HG02588 (cell line): ENCODE data around the gene VIPR1.

ENCODE experiments used
- ATAC-seq: cut with Tn5 transposase; IDR thresholded peaks from one replicate; pipeline ENCODE4 v1.9.1; 2021; ENCODE audit warnings: mild to moderate bottlenecking, moderate library complexity; ENCODE audit not compliant: unreplicated experiment

Gene VIPR1

GRCh38 chr3:42509111-42509510, 6.7 kb downstream of the VIPR1 start:
- ATAC-seq: no peak

- ATAC-seq: no peak
These were observed 7.9 kb downstream of the VIPR1 start for GRCh38 chr3:42510325-42510724.

- ATAC-seq: no peak
These were observed 8.8 kb downstream of the VIPR1 start for GRCh38 chr3:42511201-42511600.

- no peak for ATAC-seq
These were observed 9.3 kb downstream of the VIPR1 start for GRCh38 chr3:42511736-42512135.

GRCh38 chr3:42513121-42513520, 10.7 kb downstream of the VIPR1 start:
- no peak for ATAC-seq

GRCh38 chr3:42513521-42513920, 11.1 kb downstream of the VIPR1 start:
- ATAC-seq: no peak

GRCh38 chr3:42514876-42515275, 12.4 kb downstream of the VIPR1 start:
- ATAC-seq: no peak

GRCh38 chr3:42515391-42515916, 13.0 kb downstream of the VIPR1 start:
- no peak for ATAC-seq

GRCh38 chr3:42515976-42516375, 13.5 kb downstream of the VIPR1 start:
- no peak for ATAC-seq

GRCh38 chr3:42516443-42516842, 14.0 kb downstream of the VIPR1 start:
- no peak for ATAC-seq

- ATAC-seq: no peak
These were observed 14.7 kb downstream of the VIPR1 start for GRCh38 chr3:42517117-42517516.

- no peak for ATAC-seq
These were observed 16.5 kb downstream of the VIPR1 start for GRCh38 chr3:42518800-42519567.

- no peak for ATAC-seq
These were observed 17.1 kb downstream of the VIPR1 start for GRCh38 chr3:42519568-42519962.

- no peak for ATAC-seq
These were observed 17.9 kb downstream of the VIPR1 start for GRCh38 chr3:42520336-42520735.

- ATAC-seq: no peak
These were observed 18.5 kb downstream of the VIPR1 start for GRCh38 chr3:42520906-42521305.

- no peak for ATAC-seq
These were observed 22.3 kb downstream of the VIPR1 start for GRCh38 chr3:42524751-42525150.

GRCh38 chr3:42525212-42525611, 22.8 kb downstream of the VIPR1 start:
- no peak for ATAC-seq

- no peak for ATAC-seq
These were observed 23.4 kb downstream of the VIPR1 start for GRCh38 chr3:42525736-42526345.

- no peak for ATAC-seq
These were observed 24.3 kb downstream of the VIPR1 start for GRCh38 chr3:42526616-42527367.

GRCh38 chr3:42527368-42527917, 25.0 kb downstream of the VIPR1 start:
- ATAC-seq: no peak

- no peak for ATAC-seq
These were observed 27.0 kb downstream of the VIPR1 start for GRCh38 chr3:42529468-42529867.
